ENCODE measurements around the gene GRAMD2B.
A peak's percentile ranks its signal among the peaks of the same experiment; 100 is the strongest.

Gene GRAMD2B

DNA sequence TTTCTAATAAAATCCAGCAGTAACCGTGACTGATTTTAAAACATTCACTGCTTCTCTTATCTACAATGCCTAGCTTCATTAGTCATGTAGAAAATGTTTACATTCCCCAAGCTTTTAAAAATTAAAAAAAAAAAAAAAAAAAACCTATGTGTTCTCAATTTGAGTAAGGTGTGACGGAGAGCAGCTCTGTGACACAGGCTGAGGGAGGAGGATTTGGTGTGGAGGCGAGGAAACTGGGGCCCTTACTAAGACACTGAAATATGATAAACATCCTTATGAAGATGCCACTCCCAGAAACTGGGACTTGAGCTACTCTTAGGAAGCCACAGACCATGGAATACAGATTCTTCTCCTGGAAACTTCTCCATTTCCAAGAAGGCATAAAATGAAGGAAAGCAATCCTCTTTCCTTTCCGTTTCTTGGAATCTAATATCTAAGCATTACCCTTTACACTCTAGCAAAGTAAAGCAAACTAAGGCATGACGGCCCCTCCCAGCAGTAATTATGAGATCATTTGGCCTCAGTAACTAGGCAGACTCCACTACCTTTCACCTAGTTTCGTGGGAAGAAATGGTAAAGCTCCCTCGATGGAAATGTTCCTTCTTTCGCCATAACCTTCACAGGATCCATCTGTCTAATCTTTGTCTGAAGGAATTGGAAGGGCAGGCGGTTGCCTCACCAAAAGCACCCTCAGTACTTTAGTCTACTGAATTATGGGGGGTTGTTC is 23.5 kb downstream of the GRAMD2B start:
- Mint-ChIP-seq H3K27ac (peak overlapping the region in 1 of 2 donors; percentile 61), H3K4me1 (ENCODE audit: low read depth in 2 of 2) (peaks cover 36 to 53% of the 10 kb centered on the region in 2 donors), H3K27me3 (no peaks in the 10 kb centered on the region), H3K4me3 (no peak overlapping the region), H3K9me3 (no peaks in the 10 kb centered on the region), H3K36me3 (ENCODE audit: insufficient read depth) (peaks cover 16% of the 10 kb centered on the region)
- no peak for DNase-seq
- no peak for ATAC-seq (replicated peaks)

DNA sequence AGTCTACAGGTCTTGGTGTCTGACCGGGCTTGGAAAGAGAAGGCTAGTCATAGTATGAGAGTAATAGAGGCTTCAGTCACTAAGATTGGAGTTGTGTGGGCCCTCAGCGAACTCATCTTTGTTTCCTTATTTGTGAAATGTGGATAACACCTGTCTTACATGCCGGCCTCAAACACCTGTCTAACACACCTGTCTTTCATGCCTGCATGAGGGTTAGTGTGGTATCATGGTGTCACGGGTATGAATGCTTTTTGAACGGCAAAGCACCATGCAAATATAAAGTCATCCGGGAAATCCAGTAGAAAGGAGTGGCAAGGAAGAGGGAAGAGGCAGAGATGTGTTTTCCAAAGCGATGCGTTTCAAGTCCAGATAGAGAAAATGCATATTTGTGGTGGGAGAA is 25.5 kb downstream of the GRAMD2B start:
- DNase-seq (no peak), ATAC-seq (replicated peaks) (no peak)
- H3K4me1 Mint-ChIP-seq (ENCODE audit: low read depth in 2 of 2) = peaks cover 32 to 52% of the 10 kb centered on the region in 2 donors
- H3K9me3 Mint-ChIP-seq = no peaks in the 10 kb centered on the region
- H3K27me3 Mint-ChIP-seq = no peaks in the 10 kb centered on the region
- H3K4me3 Mint-ChIP-seq = peak overlapping the region in 1 of 2 donors; percentile 42
- peak overlapping the region; percentile 85 to 99 for H3K27ac Mint-ChIP-seq
- H3K36me3 Mint-ChIP-seq (ENCODE audit: insufficient read depth) = peaks cover 19% of the 10 kb centered on the region

DNA sequence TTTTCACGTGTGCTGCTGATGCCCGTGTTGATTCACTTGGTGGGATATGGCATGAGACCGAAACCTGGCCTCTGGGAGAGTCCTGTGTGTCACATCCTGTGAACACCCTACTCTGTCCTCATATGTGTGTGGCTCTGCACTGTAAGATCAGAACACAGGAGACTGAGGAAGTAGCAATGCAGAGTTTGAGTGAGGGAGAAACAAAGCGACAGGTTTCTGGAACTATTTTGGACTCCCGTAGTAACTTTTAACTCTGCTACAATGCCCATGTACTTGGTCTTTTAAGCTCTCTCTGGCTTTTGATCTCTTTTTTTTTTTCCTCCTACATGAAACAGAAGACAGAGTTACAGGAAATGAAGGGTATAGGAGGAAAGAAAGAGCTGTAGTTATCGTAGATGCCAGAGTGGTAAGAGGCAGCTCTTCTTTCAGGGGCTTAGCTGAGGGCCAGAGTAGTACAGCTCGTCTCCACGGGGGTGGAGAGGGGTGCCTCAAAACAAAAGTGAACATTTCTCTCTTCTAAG is 26.6 kb downstream of the GRAMD2B start:
- ATAC-seq (replicated peaks) (peak; percentile 85), DNase-seq (peak; percentile 13 to 50 (median 26))
- H3K27me3 Mint-ChIP-seq = no peaks in the 10 kb centered on the region
- H3K4me1 Mint-ChIP-seq (ENCODE audit: low read depth in 2 of 2) = peaks cover 29 to 48% of the 10 kb centered on the region in 2 donors
- no peaks in the 10 kb centered on the region for H3K9me3 Mint-ChIP-seq
- H3K36me3 Mint-ChIP-seq (ENCODE audit: insufficient read depth) = peaks cover 19% of the 10 kb centered on the region
- H3K27ac Mint-ChIP-seq = peak overlapping the region; percentile 97 to 99
- peak overlapping the region; percentile 86 to 90 for H3K4me3 Mint-ChIP-seq

DNA sequence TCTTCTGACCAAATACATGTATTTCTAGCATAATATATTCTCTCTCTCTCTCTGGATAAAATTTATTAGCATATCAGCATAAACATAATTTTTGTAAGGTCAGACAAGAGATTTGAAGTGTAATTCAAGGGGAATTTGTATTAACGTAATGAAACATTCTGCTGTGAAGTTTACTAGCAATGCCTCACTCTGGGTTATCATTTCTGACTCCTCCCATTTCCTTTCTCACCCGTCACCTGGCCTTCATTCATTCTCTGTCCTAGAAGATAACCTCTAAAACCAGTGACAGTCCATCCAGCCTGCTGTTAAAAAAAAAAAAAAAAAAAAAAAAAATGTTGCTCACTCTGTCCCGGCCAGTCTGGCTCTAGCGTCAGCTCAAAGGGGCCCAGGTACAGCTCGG is 27.1 kb downstream of the GRAMD2B start:
- Mint-ChIP-seq H3K4me3 (peak overlapping the region; percentile 86 to 90), H3K27me3 (no peaks in the 10 kb centered on the region), H3K9me3 (no peaks in the 10 kb centered on the region), H3K4me1 (ENCODE audit: low read depth in 2 of 2) (peaks cover 25 to 48% of the 10 kb centered on the region in 2 donors), H3K27ac (peak overlapping the region; percentile 97 to 99), H3K36me3 (ENCODE audit: insufficient read depth) (peaks cover 19% of the 10 kb centered on the region)
- ATAC-seq (replicated peaks) = peak; percentile 76
- peak in 2 of 3 experiments; percentile 7 to 28 for DNase-seq

DNA sequence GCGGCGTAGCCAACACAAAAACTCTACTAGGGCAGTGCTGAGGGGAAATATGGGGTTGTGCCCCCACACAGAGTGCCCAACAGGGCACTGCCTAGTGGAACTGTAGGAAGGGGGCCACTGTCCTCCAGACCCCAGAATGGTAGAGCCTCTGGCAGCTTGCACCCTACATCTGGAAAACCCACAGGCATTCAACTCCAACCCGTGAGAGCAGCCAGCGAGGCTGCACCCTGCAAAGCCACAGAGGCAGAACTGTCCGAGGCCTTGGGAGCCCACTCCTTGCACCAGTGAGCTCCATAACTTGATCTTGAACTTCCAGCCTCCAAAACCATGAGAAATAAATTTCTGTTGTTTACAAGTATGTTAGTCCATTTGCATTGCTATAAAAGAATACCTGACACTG is 27.7 kb downstream of the GRAMD2B start:
- peak overlapping the region; percentile 86 to 90 for H3K4me3 Mint-ChIP-seq
- no peaks in the 10 kb centered on the region for H3K9me3 Mint-ChIP-seq
- H3K4me1 Mint-ChIP-seq (ENCODE audit: low read depth in 2 of 2) = peaks cover 25 to 43% of the 10 kb centered on the region in 2 donors
- H3K36me3 Mint-ChIP-seq (ENCODE audit: insufficient read depth) = peaks cover 19% of the 10 kb centered on the region
- H3K27me3 Mint-ChIP-seq = no peaks in the 10 kb centered on the region
- no peak for ATAC-seq (replicated peaks)
- H3K27ac Mint-ChIP-seq = peak overlapping the region; percentile 97 to 99
- DNase-seq = no peak

DNA sequence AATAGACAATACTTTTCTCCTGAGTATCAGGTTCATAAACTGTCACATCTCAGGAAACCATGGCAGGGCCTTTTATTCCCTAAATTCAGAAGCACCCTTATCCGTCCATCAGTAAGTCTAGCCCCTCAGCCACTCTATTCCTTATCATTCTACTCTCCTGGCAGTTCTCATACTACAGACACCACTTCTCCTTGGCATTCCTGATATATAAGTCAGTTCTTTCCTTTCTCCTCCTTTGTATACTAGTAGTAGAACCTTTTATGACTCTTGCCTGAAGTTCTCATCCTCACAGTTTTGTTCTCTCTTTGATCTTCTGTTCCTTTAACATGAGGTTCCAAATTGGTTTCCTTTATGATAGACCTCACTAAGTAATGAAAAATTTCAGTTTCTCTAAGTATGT is 29.3 kb downstream of the GRAMD2B start:
- no peak for DNase-seq
- peaks cover 23 to 42% of the 10 kb centered on the region in 2 donors for H3K4me1 Mint-ChIP-seq (ENCODE audit: low read depth in 2 of 2)
- peaks cover 16% of the 10 kb centered on the region for H3K36me3 Mint-ChIP-seq (ENCODE audit: insufficient read depth)
- H3K27ac Mint-ChIP-seq = peak overlapping the region; percentile 97 to 99
- no peaks in the 10 kb centered on the region for H3K9me3 Mint-ChIP-seq
- H3K4me3 Mint-ChIP-seq = no peak overlapping the region
- H3K27me3 Mint-ChIP-seq = no peaks in the 10 kb centered on the region
- no peak for ATAC-seq (replicated peaks)

DNA sequence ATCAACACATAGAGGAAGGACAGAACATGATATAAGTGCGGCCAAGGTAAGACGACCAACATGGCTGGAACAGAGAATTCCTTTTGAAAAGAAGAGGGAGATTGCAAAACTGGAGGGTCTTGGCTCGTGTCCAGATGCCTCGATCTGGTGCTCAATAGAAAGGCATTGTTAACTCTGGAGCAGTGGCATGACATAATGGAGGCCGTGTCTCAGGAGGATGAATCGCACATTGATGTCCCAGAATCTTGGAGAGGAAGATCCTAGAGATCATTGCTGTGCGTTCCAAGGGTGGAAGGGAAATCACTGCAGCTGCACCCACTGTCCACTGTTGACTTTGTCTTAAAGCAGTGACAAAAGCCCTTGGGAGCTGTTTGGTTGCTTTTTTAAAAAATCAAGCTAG is 30.9 kb downstream of the GRAMD2B start:
- H3K4me1 Mint-ChIP-seq (ENCODE audit: low read depth in 2 of 2) = peaks cover 15 to 35% of the 10 kb centered on the region in 2 donors
- DNase-seq = no peak
- H3K36me3 Mint-ChIP-seq (ENCODE audit: insufficient read depth) = peaks cover 16% of the 10 kb centered on the region
- H3K4me3 Mint-ChIP-seq = no peak overlapping the region
- H3K9me3 Mint-ChIP-seq = no peaks in the 10 kb centered on the region
- no peak for ATAC-seq (replicated peaks)
- no peaks in the 10 kb centered on the region for H3K27me3 Mint-ChIP-seq
- H3K27ac Mint-ChIP-seq = no peak overlapping the region

DNA sequence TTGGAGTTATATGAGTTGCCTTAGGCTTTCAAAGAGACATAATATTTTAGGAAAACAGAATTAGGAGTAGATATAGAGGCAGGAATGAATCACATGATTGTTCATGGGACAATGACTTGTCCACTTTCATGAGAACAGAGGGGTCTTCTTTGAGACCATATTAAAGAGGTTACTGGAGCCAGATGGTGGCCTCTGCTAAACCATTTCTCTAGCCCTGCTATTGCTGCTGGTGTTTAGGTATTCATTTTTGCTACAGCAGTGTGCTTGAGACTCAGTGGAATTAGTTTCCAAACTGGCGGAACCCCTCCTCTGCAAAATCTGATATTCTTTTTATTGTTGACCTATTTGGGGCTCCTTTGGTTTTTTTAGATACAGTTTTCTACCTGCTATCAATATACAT is 31.3 kb downstream of the GRAMD2B start:
- Mint-ChIP-seq H3K27ac (no peak overlapping the region), H3K27me3 (no peaks in the 10 kb centered on the region), H3K4me1 (ENCODE audit: low read depth in 2 of 2) (peaks cover 13 to 32% of the 10 kb centered on the region in 2 donors), H3K36me3 (ENCODE audit: insufficient read depth) (peaks cover 16% of the 10 kb centered on the region), H3K9me3 (no peaks in the 10 kb centered on the region), H3K4me3 (no peak overlapping the region)
- ATAC-seq (replicated peaks) (no peak), DNase-seq (no peak)

DNA sequence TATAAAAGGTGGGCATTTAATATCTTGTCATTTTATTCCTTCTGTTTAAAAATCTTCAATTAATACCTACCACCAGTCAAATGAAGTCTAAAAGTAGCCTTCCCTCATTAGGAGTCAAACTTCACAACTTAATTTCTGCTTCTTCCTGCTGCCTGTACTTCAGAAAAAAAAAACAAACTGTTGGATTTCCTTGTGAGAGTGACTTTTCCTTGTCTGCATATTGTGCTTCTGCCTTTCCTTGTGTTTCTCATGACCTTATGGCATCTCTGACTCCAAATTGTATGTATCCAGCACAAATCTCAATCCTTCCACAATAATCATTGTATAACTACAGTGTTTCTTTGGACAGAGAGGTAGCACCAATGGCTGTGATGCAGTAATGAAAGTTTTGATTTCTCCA is 32.1 kb downstream of the GRAMD2B start:
- DNase-seq (no peak), ATAC-seq (replicated peaks) (no peak)
- Mint-ChIP-seq H3K27me3 (no peaks in the 10 kb centered on the region), H3K27ac (no peak overlapping the region), H3K9me3 (no peaks in the 10 kb centered on the region), H3K4me1 (ENCODE audit: low read depth in 2 of 2) (peaks cover 6 to 25% of the 10 kb centered on the region in 2 donors), H3K36me3 (ENCODE audit: insufficient read depth) (peaks cover 8% of the 10 kb centered on the region), H3K4me3 (no peak overlapping the region)

DNA sequence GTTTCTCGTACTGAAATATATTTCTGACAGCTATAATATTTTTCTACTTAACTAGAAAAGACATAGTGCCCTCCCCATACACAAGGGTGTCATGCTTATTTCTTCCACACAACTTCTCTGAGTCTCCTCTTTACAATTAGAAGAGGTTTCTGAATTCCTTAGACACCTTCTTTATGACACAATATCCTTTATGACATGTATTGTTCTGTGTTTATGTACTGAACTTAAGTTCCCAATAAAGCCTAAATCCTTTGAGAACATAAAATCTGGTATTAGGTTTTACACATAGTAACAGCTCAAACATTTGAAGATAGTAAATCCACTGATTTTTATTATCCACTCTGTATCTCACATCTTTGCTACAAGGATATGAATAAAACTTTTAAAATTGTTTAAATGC is 32.5 kb downstream of the GRAMD2B start:
- DNase-seq (no peak), ATAC-seq (replicated peaks) (no peak)
- Mint-ChIP-seq H3K4me3 (no peak overlapping the region), H3K4me1 (ENCODE audit: low read depth in 2 of 2) (peaks cover 2 to 20% of the 10 kb centered on the region in 2 donors), H3K9me3 (no peaks in the 10 kb centered on the region), H3K27ac (no peak overlapping the region), H3K27me3 (no peaks in the 10 kb centered on the region), H3K36me3 (ENCODE audit: insufficient read depth) (peaks cover 4% of the 10 kb centered on the region)

DNA sequence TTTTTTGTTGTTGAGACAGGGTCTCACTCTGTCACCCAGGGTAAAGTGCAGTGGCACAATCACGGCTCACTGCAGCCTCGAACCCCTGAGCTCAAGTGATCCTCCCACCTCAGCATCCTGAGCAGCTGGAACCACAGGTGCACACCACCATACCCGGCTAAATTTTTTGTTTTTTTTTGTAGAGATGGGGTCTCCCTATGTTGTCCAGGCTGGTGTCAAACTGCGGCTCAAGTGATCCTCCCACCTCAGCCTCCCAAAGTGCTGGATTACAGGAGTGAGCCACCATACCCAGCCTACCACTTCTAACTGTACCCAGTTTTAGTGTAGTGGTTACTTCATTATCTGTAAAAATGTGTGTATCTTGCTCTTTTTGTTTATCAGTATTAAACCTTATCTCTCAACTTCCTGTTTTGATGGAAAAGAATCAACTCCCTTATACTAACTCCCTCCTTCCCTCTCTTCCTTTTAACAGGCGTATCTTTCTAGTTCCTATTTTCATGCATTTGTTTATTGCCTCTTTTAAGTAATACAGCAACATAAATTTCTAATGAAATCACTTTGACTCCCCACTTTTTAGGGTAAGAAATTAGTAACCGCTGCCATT is 33.1 kb downstream of the GRAMD2B start:
- no peaks in the 10 kb centered on the region for H3K27me3 Mint-ChIP-seq
- no peak for ATAC-seq (replicated peaks)
- H3K9me3 Mint-ChIP-seq = no peaks in the 10 kb centered on the region
- no peak overlapping the region for H3K4me3 Mint-ChIP-seq
- no peak overlapping the region for H3K27ac Mint-ChIP-seq
- H3K36me3 Mint-ChIP-seq (ENCODE audit: insufficient read depth) = peaks cover 4% of the 10 kb centered on the region
- peaks cover 0 to 17% of the 10 kb centered on the region in 2 donors for H3K4me1 Mint-ChIP-seq (ENCODE audit: low read depth in 2 of 2)
- DNase-seq = no peak

DNA sequence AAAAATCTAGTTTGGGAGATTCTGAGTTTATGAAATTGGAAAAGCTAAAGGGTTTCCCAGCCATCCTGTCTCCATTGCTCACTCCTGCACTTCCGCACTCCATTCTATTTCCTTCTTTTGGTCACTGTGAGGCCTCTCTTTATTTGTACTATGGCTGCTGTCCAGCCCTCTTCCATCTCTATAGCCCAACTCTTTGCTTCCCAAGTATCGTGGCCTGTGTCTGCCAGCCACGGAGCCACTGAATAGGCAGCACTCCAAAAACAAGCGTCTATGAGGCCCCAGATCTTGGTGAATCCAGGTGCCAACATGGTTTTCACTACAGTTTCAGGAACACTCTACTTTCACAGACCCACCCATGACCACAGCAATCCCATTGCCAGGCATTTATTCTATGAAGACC is 37.2 kb downstream of the GRAMD2B start:
- peaks cover 10 to 11% of the 10 kb centered on the region in 2 donors for H3K4me1 Mint-ChIP-seq (ENCODE audit: low read depth in 2 of 2)
- H3K4me3 Mint-ChIP-seq = no peak overlapping the region
- DNase-seq (no peak), ATAC-seq (replicated peaks) (no peak)
- H3K27me3 Mint-ChIP-seq = no peaks in the 10 kb centered on the region
- no peaks in the 10 kb centered on the region for H3K9me3 Mint-ChIP-seq
- H3K27ac Mint-ChIP-seq = peak overlapping the region in 1 of 2 donors; percentile 18
- H3K36me3 Mint-ChIP-seq (ENCODE audit: insufficient read depth) = peaks cover 3% of the 10 kb centered on the region

DNA sequence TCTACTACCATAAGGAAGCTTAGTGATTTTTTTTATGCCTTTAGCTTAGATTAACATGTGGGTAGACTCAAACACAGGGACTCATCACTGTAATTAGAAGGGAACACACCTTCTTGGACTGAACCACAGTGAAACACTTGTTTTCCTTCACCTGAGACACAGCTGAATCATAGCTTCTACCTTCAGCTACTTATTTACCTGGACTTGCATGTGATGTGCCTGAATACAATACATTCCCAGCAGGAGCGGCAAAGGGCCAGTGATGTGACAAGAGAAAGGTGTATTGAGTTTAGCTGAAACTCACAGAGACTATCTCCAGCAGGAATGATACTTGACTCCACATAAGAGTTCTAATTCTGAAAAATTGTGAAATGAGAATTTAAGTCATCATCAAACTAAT is 37.8 kb downstream of the GRAMD2B start:
- Mint-ChIP-seq H3K27me3 (no peaks in the 10 kb centered on the region), H3K4me1 (ENCODE audit: low read depth in 2 of 2) (peaks cover 10 to 11% of the 10 kb centered on the region in 2 donors), H3K27ac (peak overlapping the region in 1 of 2 donors; percentile 18), H3K36me3 (ENCODE audit: insufficient read depth) (peaks cover 3% of the 10 kb centered on the region), H3K4me3 (no peak overlapping the region), H3K9me3 (no peaks in the 10 kb centered on the region)
- DNase-seq (no peak), ATAC-seq (replicated peaks) (no peak)

DNA sequence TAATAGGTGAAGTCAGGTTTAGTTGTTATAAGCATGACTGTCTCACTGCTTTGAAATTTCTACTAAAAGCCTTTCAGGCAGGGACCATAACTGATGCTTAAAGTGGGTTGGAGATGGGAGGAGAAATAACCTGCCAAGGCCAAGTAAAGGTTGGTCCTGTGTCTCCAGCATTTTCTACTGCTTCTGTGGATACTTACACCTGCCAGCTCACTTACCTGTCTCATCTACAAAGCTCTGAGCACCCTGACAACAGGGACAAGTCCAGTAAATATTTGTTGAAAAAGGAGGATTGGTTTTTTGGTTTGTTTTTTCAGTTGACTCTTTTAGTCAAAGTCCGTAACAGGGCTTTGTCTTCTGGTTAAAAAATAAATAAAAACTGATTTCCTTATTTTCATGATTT is 38.6 kb downstream of the GRAMD2B start:
- no peak overlapping the region for H3K27ac Mint-ChIP-seq
- no peak overlapping the region for H3K4me3 Mint-ChIP-seq
- no peaks in the 10 kb centered on the region for H3K9me3 Mint-ChIP-seq
- no peak for DNase-seq
- H3K27me3 Mint-ChIP-seq = no peaks in the 10 kb centered on the region
- peaks cover 4% of the 10 kb centered on the region for H3K36me3 Mint-ChIP-seq (ENCODE audit: insufficient read depth)
- peaks cover 6 to 11% of the 10 kb centered on the region in 2 donors for H3K4me1 Mint-ChIP-seq (ENCODE audit: low read depth in 2 of 2)
- ATAC-seq (replicated peaks) = no peak

Measured in effector memory CD8-positive, alpha-beta T cell (primary cell).